ENCODE data around the gene CNN2.

GRCh38 chr19:1081301-1082164 is 55.1 kb downstream of the CNN2 start:
- TF ChIP-seq EZH2 (conservative IDR thresholded peaks at IDR 0.05; ENCODE audit: low read depth, low read length) (no peak), YY1 (IDR thresholded peaks at IDR 0.05; ENCODE audit: insufficient read depth, insufficient replicate concordance, low read depth, low read length) (no peak), ATF3 (CRISPR knock-in tag; IDR thresholded peaks at IDR 0.05) (no peak)
- TF ChIP-seq, protein P1, sequence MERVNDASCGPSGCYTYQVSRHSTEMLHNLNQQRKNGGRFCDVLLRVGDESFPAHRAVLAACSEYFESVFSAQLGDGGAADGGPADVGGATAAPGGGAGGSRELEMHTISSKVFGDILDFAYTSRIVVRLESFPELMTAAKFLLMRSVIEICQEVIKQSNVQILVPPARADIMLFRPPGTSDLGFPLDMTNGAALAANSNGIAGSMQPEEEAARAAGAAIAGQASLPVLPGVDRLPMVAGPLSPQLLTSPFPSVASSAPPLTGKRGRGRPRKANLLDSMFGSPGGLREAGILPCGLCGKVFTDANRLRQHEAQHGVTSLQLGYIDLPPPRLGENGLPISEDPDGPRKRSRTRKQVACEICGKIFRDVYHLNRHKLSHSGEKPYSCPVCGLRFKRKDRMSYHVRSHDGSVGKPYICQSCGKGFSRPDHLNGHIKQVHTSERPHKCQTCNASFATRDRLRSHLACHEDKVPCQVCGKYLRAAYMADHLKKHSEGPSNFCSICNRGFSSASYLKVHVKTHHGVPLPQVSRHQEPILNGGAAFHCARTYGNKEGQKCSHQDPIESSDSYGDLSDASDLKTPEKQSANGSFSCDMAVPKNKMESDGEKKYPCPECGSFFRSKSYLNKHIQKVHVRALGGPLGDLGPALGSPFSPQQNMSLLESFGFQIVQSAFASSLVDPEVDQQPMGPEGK (CRISPR knock-in tag; IDR thresholded peaks at IDR 0.05): peak; percentile 47; the same call in 1 of the 2 replicates

All from HepG2 (cell line).